Endothelial cell of umbilical vein (primary cell): ENCODE measurements around the gene HAGH. TPM values are rescaled to one million over a fixed set of nuclear protein-coding genes. Genes with fewer than 3 reads are reported as not detected.

Source experiments
- BruUV-seq: library from RNA; stranded (reverse); fragments of 400-500 nt; replicated peaks from 2 replicates; lab custom pipeline; 2021; lab: Mats Ljungman, UMichigan
- CTCF ChIA-PET: fragments of 300-600, 350-600 bp; sonication (Branson Sonifier 250); formaldehyde crosslinking; loops from one replicate; lab custom pipeline; 2021; ENCODE audit warnings: antibody characterized with exemption, inconsistent platforms; lab: Charles Lee
- POLR2A ChIA-PET: fragments of 300-600, 350-600 bp; sonication (Branson Sonifier 250); formaldehyde crosslinking; loops from one replicate; lab custom pipeline; 2021; ENCODE audit warnings: antibody characterized with exemption, inconsistent platforms; lab: Charles Lee
- DNase-seq: peaks from one replicate; pipeline ENCODE4 v3.0.0-alpha.2; 2011; ENCODE audit warnings: low read depth, low spot score
- FAIRE-seq: peaks from 2 replicates; lab custom pipeline; 2011; peaks lifted over from hg19 to GRCh38; lab: Jason Lieb, UNC
- H2AFZ ChIP-seq: 2 replicates; pipeline ENCODE4 v1.6.0; 2012; ENCODE audit warnings: low read depth, low read length, control low read depth, inconsistent platforms
- H3K27ac ChIP-seq: 2 replicates; pipeline ENCODE4 v1.5.1; 2011; ENCODE audit warnings: low read depth, mild to moderate bottlenecking, control low read depth, low read length, moderate library complexity; ENCODE audit not compliant: insufficient read depth
- H3K27me3 ChIP-seq, 2 experiments: 2 replicates each; pipeline versions ENCODE4 v1.6.0 to v1.6.1; 2011; ENCODE audit warnings: low read length in 2 of 2, mixed read lengths in 1 of 2; ENCODE audit not compliant: control insufficient read depth in 2 of 2, insufficient read depth in 2 of 2
- H3K36me3 ChIP-seq, 2 experiments: 2 replicates in 1 of 2; 3 replicates in 1 of 2; pipeline ENCODE4 v1.5.1; 2011; ENCODE audit warnings: low read length in 2 of 2, mild to moderate bottlenecking in 1 of 2, moderate library complexity in 1 of 2; ENCODE audit not compliant: control insufficient read depth in 2 of 2, insufficient read depth in 2 of 2; ENCODE audit errors: extremely low read depth in 1 of 2
- H3K4me1 ChIP-seq: 3 replicates; pipeline ENCODE4 v1.5.1; 2011; ENCODE audit warnings: mild to moderate bottlenecking, low read length; ENCODE audit not compliant: control insufficient read depth, insufficient read depth; ENCODE audit errors: extremely low read depth
- H3K4me2 ChIP-seq: 2 replicates; pipeline ENCODE4 v1.6.1; 2011; ENCODE audit warnings: low read length, control low read depth, mixed read lengths; ENCODE audit not compliant: insufficient read depth
- H3K4me3 ChIP-seq, 3 experiments: fragments of 200-600 bp in 1 of 3; sonication (generic), shearing (Covaris generic) in 1 of 3; replicated peaks in 1 of 3; 2 replicates each; pipeline ENCODE4 v1.5.1; 2011 to 2016; ENCODE audit warnings: control low read depth in 3 of 3, low read length in 3 of 3, mild to moderate bottlenecking in 2 of 3, inconsistent platforms in 1 of 3, low read depth in 1 of 3, moderate library complexity in 1 of 3; ENCODE audit not compliant: insufficient read depth in 1 of 3
- H3K79me2 ChIP-seq: 2 replicates; pipeline ENCODE4 v1.6.0; 2012; ENCODE audit warnings: low read length, inconsistent platforms; ENCODE audit not compliant: control insufficient read depth, insufficient read depth
- H3K9ac ChIP-seq: replicated peaks from 2 replicates; pipeline ENCODE3; 2011; ENCODE audit warnings: low read length, control low read depth; ENCODE audit not compliant: insufficient read depth; ENCODE audit errors: extremely low read depth
- H3K9me1 ChIP-seq: replicated peaks from 3 replicates; pipeline ENCODE4 v1.6.0; 2011; ENCODE audit warnings: mild to moderate bottlenecking, low read length; ENCODE audit not compliant: control insufficient read depth, insufficient read depth; ENCODE audit errors: extremely low read depth
- H3K9me3 ChIP-seq: replicated peaks from 2 replicates; pipeline ENCODE4 v1.5.1; 2012; ENCODE audit warnings: low read length, inconsistent platforms; ENCODE audit not compliant: control insufficient read depth, insufficient read depth
- H4K20me1 ChIP-seq: replicated peaks from 2 replicates; pipeline ENCODE3; 2011; ENCODE audit warnings: mild to moderate bottlenecking, low read length; ENCODE audit not compliant: control insufficient read depth, insufficient read depth; ENCODE audit errors: extremely low read depth
- EZH2 ChIP-seq: IDR thresholded peaks from 2 replicates; pipeline ENCODE4 v1.6.1; 2012; ENCODE audit warnings: borderline replicate concordance, low read depth, mild to moderate bottlenecking, moderate library complexity, low read length, inconsistent platforms; ENCODE audit not compliant: severe bottlenecking
- FOS ChIP-seq: IDR thresholded peaks from 2 replicates; pipeline ENCODE4 v1.6.1; 2011; ENCODE audit warnings: mild to moderate bottlenecking, low read length, moderate library complexity, borderline replicate concordance; ENCODE audit not compliant: insufficient read depth
- GATA2 ChIP-seq: IDR thresholded peaks from 2 replicates; pipeline ENCODE4 v1.7.0; 2011; ENCODE audit warnings: low read depth, mild to moderate bottlenecking, moderate library complexity, mixed read lengths, low read length; ENCODE audit not compliant: insufficient read length, insufficient read depth
- JUN ChIP-seq: IDR thresholded peaks from 2 replicates; pipeline ENCODE4 v1.6.1; 2011; ENCODE audit warnings: borderline replicate concordance, low read depth; ENCODE audit not compliant: insufficient read length, insufficient read depth
- MYC ChIP-seq: IDR thresholded peaks from one replicate; pipeline ENCODE4 v1.6.1; 2011; ENCODE audit warnings: mild to moderate bottlenecking, low read depth, low read length
- POLR2A ChIP-seq: IDR thresholded peaks from 2 replicates; pipeline ENCODE4 v1.6.1; 2012; ENCODE audit warnings: low read depth, mild to moderate bottlenecking, control low read depth, low read length
- POLR2AphosphoS5 ChIP-seq: IDR thresholded peaks from 2 replicates; pipeline ENCODE4 v1.6.1; 2012; ENCODE audit warnings: low read depth, mild to moderate bottlenecking, control low read depth, low read length, moderate library complexity; ENCODE audit not compliant: insufficient read depth
- dilution Hi-C: fragments of 300-500 bp; cut with MboI; formaldehyde crosslinking; loops from one replicate; pipeline ENCODE4 v1.15.0; 2019; ENCODE audit warnings: low sequenced_read_pairs; ENCODE audit not compliant: extremely low pct_ligation_motif_present
- intact Hi-C: fragments of 100-400 bp; cut with micrococcal nuclease; formaldehyde crosslinking; loops from one replicate; pipeline ENCODE4 v1.10.0; 2022
- polyA plus RNA-seq, 4 experiments: library from polyadenylated mRNA; depleted of rRNA in 3 of 4; stranded (reverse) in 3 of 4; unstranded in 1 of 4; fragments of >200 nt; gene quantifications; 2 replicates each; pipeline versions ENCODE4 v1.2.1 to v1.2.3, GENCODE V29; 2011 to 2012; ENCODE audit warnings: missing spikeins in 1 of 4
- total RNA-seq: library from RNA; stranded (reverse); gene quantifications from 2 replicates; pipeline ENCODE4 v1.2.3, GENCODE V29; 2021
- TF ChIP-seq, protein P1 (sequence below): IDR thresholded peaks from 2 replicates; pipeline ENCODE4 v1.6.1; 2011; ENCODE audit not compliant: insufficient read depth, insufficient read length
- TF ChIP-seq, protein P2 (sequence below), 2 donors: IDR thresholded peaks; 1 replicate in 1 of 2; 2 replicates in 1 of 2; pipeline ENCODE4 v1.5.1; 2011; ENCODE audit warnings: low read length in 2 of 2, mild to moderate bottlenecking in 2 of 2, moderate library complexity in 2 of 2, control low read depth in 1 of 2, inconsistent platforms in 1 of 2, low read depth in 1 of 2; ENCODE audit not compliant: insufficient read depth in 1 of 2; ENCODE audit errors: extremely low read depth in 1 of 2

Gene HAGH
- total and polyA plus RNA-seq, 2 donors (not counting 3 experiments of a cell fraction or from before 2014, with no cell fraction given): 54.3 to 84.2 TPM

DNA sequence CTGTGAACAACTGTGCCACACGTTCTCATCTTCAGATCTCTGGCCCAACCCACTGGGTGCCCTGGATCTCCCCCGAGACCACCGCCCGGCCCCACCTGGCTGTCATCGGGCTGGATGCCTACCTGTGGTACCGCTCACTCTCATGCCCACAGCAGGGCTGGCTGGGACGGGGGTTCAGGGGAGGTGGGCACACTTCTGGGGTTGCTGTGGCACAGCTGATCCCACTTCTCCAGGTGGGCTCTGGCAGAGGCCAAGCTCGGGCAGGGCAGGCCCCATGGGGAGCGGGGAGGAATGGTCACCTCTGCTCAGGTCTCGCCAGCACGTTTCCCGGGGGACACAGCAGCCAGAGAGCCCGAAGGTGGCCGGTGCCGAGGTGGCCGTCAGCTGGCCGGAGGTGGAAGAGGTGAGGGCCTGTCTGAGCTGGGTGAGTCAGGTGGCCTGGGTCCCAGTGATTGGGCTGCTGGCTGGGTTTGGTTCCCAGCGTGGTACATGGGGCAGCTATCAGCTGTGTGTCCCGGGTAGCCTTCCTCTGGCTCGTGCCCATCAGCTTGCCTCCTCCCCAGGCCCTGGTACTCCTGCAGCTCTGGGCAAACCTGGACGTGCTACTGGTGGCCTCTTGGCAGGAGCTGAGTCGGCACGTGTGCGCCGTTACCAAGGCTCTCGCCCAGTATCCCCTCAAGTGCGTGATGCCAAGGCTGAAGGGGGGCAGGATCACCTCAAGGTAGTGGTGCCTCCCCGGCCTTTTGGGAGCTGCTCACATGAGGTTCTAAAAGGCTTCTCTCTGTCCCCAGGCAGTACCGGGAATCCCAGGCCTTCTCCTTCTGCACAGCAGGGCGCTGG, 51.4 kb downstream of the HAGH start:
- TF ChIP-seq POLR2A: no peak
- TF ChIP-seq GATA2: no peak
- TF ChIP-seq, protein P1, sequence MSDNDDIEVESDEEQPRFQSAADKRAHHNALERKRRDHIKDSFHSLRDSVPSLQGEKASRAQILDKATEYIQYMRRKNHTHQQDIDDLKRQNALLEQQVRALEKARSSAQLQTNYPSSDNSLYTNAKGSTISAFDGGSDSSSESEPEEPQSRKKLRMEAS: no peak
- peaks cover 17% of the 10 kb centered on the region for H3K79me2 ChIP-seq
- no TSS peak for BruUV-seq
- no peak overlapping the region for H3K4me2 ChIP-seq
- H2AFZ ChIP-seq: no peak overlapping the region
- no peak overlapping the region for H3K27ac ChIP-seq
- no peak overlapping the region for H3K4me3 ChIP-seq
- H3K9me1 ChIP-seq: no peaks in the 10 kb centered on the region
- intact Hi-C loops (no loop called here), dilution Hi-C loops (no loop called here)
- no peaks in the 10 kb centered on the region for H3K27me3 ChIP-seq
- no peak for FAIRE-seq
- no peaks in the 10 kb centered on the region for H4K20me1 ChIP-seq
- DNase-seq: no peak
- no peak overlapping the region for H3K9ac ChIP-seq
- POLR2A ChIA-PET: interaction anchor here (1.4 kb wide), 1 partner anchor 7 kb away, joined by 6 read pairs; the partner anchor contains the start of genes NUBP2 and SPSB3
- H3K36me3 ChIP-seq: peaks cover 0 to 41% of the 10 kb centered on the region in 2 experiments
- H3K9me3 ChIP-seq: no peaks in the 10 kb centered on the region
- CTCF ChIA-PET: no interaction called here
- peaks cover 16% of the 10 kb centered on the region for H3K4me1 ChIP-seq

DNA sequence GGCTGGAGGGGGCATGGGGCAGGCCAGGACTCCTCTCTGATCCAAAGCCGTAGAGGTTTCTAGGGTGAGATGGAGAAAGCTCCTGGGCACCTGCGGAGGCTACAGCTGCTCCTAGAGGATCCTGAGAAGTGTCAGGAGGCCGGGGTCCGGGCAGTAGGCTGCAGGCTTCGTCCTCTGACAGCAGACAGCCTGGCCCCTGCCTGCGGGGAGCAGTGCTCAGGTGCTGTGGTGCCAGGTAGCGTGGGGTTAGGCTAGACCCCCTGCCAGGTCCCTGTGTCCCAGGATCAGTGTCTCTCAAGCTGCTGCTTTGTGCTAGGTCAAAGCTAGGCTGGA, 52.2 kb downstream of the HAGH start:
- peak overlapping the region in 2 of 3 experiments; percentile 54 to 83 for H3K4me3 ChIP-seq
- peaks cover 0 to 34% of the 10 kb centered on the region in 2 experiments for H3K36me3 ChIP-seq
- H2AFZ ChIP-seq: no peak overlapping the region
- ChIA-PET CTCF (interaction anchor here (1.1 to 2.0 kb wide), 2 partner anchors 8 to 49 kb away, joined by 9 to 16 read pairs; partner anchors contain the start of genes NUBP2 and SPSB3), POLR2A (interaction anchor here (1.4 kb wide), 1 partner anchor 8 kb away, joined by 6 read pairs; the partner anchor contains the start of genes NUBP2 and SPSB3)
- no peak overlapping the region for H3K27ac ChIP-seq
- dilution Hi-C loops: no loop called here
- BruUV-seq: no TSS peak
- H3K4me1 ChIP-seq: peaks cover 19% of the 10 kb centered on the region
- intact Hi-C loops: no loop called here
- H3K9me3 ChIP-seq: no peaks in the 10 kb centered on the region
- H3K4me2 ChIP-seq: peak overlapping the region; percentile 45
- H3K9me1 ChIP-seq: no peaks in the 10 kb centered on the region
- peaks cover 17% of the 10 kb centered on the region for H3K79me2 ChIP-seq
- H4K20me1 ChIP-seq: no peaks in the 10 kb centered on the region
- DNase-seq: no peak
- TF ChIP-seq POLR2AphosphoS5: no peak
- no peak for TF ChIP-seq JUN
- TF ChIP-seq FOS: no peak
- TF ChIP-seq, protein P2, sequence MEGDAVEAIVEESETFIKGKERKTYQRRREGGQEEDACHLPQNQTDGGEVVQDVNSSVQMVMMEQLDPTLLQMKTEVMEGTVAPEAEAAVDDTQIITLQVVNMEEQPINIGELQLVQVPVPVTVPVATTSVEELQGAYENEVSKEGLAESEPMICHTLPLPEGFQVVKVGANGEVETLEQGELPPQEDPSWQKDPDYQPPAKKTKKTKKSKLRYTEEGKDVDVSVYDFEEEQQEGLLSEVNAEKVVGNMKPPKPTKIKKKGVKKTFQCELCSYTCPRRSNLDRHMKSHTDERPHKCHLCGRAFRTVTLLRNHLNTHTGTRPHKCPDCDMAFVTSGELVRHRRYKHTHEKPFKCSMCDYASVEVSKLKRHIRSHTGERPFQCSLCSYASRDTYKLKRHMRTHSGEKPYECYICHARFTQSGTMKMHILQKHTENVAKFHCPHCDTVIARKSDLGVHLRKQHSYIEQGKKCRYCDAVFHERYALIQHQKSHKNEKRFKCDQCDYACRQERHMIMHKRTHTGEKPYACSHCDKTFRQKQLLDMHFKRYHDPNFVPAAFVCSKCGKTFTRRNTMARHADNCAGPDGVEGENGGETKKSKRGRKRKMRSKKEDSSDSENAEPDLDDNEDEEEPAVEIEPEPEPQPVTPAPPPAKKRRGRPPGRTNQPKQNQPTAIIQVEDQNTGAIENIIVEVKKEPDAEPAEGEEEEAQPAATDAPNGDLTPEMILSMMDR (IDR thresholded peaks at IDR 0.05; ENCODE audit: extremely low read depth in 1 of 2, insufficient read depth in 1 of 2, low read depth in 1 of 2, low read length in 2 of 2): no peak
- TF ChIP-seq MYC: no peak
- no peak for TF ChIP-seq EZH2
- TF ChIP-seq POLR2A: no peak
- no peaks in the 10 kb centered on the region for H3K27me3 ChIP-seq
- FAIRE-seq: no peak
- no peak overlapping the region for H3K9ac ChIP-seq
